ENCODE measurements around the gene APOL1.

Gene APOL1

DNA sequence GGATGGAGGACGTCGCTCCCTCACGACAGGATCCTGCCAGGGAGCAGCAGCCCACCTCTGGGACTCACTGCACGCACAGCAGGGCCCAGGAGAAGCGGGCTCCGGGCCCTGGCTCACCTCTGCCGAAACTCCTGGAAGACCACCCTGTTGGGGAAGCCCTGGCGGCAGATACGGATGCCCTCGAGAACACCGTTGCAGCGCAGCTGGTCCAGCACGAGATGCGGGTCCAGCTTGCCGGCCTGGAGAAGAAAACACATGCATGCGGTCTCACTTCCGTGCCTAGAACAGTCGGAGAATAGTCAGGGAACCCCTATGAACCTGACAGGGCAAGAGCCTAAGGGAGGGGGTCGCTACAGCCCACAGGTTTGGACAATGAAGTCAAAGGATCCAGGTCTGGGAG, 52.9 kb downstream of the APOL1 start:
- no peak for DNase-seq (ENCODE audit: low read depth in 2 of 2, low spot score in 1 of 2)

DNA sequence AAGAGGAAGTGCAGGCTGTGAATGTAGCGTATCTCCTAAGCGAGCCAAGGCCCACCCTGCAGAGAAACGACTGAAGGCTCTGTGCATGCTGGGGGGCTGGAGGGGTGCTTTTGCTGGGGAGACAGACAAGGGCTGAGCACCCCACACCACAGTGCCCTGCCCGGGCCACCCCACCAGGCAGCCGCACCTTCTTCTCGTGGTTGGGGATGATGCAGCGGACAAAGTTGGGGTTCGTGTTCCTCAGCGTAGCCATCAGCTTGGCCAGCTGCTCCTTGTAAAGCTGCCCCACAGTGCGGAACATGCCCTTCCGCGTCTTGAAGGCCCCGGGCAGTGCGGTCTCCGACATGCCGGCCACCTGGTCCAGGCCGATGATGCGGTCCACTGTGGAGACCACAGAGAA, 53.3 kb downstream of the APOL1 start:
- DNase-seq (ENCODE audit: low read depth in 2 of 2, low spot score in 1 of 2): no peak

DNA sequence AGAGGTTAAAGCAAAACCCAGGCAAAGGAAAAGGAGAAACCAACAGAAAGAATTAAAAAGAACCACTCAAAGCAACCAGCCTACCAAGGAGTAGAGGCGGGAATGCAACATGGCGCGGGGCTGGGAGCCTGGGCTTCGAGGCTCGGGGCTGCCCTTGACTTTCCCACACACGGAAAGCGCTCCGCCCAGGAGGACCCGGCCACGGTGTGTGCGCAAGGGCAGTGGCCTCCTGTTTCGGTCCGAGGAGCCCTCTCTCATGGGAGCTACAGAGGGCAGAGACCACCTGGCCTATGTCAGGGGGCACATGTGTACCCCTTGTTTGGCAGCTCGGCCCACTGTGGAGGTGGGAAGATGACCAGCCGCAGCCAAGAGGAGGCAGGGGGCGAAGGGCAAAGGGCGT, 55.9 kb downstream of the APOL1 start:
- no peak for DNase-seq (ENCODE audit: low read depth in 2 of 2, low spot score in 1 of 2)

DNA sequence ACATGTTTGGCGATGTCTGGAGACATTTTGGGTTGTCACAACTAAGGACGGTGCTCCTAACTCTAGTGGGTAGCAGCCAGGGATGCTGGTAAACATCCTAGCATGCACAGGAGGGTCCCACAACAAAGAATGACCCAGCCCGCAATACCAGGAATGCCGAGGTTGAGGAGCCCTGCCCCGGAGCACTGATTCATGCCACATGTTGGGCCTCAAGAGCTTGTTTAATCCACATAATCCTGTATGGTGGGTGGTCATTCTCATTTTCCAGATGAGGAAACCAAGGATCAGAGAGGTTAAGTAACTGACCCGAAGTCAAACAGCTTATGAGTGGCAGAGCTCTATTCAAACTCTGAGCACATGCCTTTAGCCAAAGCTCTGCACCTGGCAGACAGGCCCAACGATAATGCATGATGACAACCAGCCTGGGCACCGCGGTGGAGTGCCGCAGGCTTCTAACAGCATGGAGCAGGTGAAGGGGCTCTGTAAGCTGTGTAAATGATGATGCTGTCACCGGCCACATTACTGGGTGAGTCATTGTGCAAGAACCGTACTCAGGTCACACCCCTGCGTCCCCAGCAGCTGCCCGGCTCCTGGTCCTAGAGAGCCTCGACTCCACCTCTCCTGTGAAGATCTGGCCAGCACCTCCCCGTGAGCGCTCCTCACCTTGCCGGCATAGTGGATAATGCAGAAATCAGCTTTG, 58.6 kb downstream of the APOL1 start:
- DNase-seq (ENCODE audit: low read depth in 2 of 2, low spot score in 1 of 2): no peak

DNA sequence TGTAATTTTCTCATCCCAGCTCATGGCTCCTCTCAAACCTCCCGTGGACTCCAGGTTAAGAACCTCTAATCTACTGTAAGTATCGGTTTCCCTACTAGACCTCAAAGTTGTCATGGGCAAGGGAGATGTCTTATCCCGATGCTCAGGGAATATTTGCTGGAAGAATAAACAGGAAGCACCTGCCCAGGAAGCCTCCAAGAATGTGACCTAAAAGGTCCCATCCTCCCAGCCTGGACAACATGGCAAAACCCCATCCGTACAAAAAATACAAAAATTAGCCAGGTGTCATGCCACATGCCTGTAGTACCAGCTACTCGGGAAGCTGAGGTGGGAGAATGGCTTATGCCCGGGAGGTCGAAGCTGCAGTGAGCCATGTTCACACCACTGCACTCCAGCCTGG, 62.4 kb downstream of the APOL1 start:
- DNase-seq (ENCODE audit: low read depth in 2 of 2, low spot score in 1 of 2): no peak

DNA sequence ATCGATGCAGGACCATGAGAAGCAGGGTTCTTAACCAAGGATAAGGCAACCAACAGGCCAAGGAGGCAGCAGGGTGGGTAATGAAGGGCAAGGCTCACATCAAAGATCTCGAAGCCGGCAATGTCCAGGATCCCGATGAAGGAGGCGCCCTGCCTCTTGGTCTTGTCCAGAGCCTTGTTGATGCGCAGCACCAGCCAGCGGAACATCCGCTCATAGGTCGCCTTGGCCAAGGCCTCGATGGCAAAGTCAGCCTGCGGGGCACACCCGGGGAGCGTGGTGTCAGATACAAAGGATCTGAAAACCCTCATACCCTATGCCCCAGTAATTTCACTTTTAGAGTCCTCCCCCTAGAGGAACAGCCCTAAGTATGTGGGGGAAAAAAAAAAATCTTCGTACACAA, 63.5 kb downstream of the APOL1 start:
- no peak for DNase-seq (ENCODE audit: low read depth in 2 of 2, low spot score in 1 of 2)

Data from stimulated activated CD8-positive, alpha-beta memory T cell treated with anti-CD3 and anti-CD28 coated beads, Interleukin-4, amount 100 ng/mL, for 1 hour (primary cell).